GM12873 (cell line): Measurements from ENCODE around the gene ETNPPL.

ENCODE experiments used
- CTCF ChIP-seq: IDR thresholded peaks from 2 replicates; pipeline ENCODE4 v1.5.1; 2012; ENCODE audit warnings: low read depth, mild to moderate bottlenecking, moderate library complexity, low read length, control low read depth; ENCODE audit not compliant: insufficient read depth; ENCODE audit errors: missing control alignments

Gene ETNPPL

GRCh38 chr4:108779958-108780357 is 17.1 kb upstream of the ETNPPL start:
- no peak for TF ChIP-seq CTCF

- TF ChIP-seq CTCF, result no peak
These were observed 14.5 kb upstream of the ETNPPL start for GRCh38 chr4:108777388-108777787.

DNA sequence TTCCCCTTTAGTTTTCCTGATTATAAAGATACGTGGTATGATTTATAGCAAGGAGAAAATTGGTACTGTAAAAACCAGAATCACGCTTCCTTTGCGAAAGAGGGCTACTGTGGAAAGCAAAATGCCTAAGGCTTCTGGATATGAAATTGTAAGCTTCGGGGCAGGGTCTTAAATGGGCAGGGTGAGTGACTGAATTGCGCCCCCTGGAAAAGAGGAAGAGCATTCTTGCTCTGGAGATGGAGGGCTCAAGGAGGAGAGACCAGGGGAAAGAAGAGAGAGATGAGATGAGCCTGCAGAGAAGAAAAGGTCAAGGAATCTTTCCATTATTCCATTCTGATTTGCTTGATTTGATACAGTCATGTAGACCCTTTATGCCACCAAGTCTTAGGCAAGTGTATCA is 13.1 kb upstream of the ETNPPL start:
- no peak for TF ChIP-seq CTCF

- no peak for TF ChIP-seq CTCF
These were observed 12.1 kb upstream of the ETNPPL start for GRCh38 chr4:108774809-108775530.

DNA sequence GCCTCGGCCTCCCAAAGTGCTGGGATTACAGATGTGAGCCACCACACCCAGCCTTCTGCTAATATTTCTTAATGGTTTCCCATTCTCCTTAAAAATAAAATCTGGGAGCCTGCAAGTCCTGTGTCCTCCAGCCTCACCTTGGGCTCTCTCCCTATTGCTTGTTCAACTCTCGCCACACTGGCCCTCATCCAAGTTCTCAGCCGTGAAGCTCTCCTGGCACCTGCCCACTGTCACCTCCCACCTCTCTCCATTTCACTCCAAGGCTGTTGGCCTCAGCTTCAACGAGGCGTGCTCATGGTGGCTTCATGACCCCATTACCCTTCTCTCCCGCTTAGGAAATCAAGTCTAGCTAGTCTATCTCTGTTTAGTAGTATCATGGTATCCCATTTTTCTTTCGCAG is 9.5 kb upstream of the ETNPPL start:
- no peak for TF ChIP-seq CTCF

DNA sequence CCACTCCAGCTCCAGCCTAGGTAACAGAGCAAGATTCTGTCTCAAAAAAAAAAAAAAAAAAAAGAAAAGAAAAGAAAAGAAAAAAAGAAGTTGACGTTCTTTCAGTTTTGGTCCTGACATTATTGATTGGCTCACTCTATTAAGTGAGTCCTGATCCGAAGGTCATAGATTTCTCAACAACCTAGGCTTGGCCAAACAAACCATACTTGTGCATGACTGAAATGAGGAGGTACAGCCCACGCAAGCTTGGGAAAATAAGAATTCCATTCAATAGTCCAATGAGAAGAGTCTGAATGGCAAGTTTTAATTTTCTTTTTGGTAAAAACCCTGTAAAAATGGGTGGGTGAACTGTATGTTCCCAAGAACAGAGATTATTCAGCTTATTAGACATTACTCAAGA is 3.2 kb upstream of the ETNPPL start:
- TF ChIP-seq CTCF, result no peak

- TF ChIP-seq CTCF, result no peak
These were observed 1.1 kb upstream of the ETNPPL start for GRCh38 chr4:108763986-108764385.
